GM18520 (cell line): ENCODE measurements around the gene PRR23A.

Experiments used
- ATAC-seq: cut with Tn5 transposase; IDR thresholded peaks from one replicate; pipeline ENCODE4 v1.9.1; 2021; ENCODE audit not compliant: unreplicated experiment

PRR23A gene

DNA sequence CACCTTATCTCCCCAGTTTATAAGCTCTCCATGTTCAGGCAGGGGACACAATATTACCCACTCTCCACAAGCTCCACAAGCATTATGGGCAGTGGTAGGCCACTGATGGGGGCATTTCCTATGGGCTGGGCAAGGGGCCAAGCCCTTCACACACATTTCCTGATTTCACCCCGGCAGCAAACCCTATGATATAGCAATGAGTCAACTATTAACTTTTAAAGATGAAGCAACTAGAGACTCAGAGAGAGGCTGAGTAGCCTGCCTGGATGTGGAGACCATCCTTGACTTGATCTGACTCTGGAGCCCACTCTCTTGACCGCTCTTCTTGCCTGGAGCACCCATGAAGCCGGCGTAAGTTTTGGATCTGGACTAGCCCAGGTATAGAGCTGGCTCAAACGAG, 31.6 kb downstream of the PRR23A start:
- no peak for ATAC-seq

- no peak for ATAC-seq
Measured at GRCh38 chr3:138972941-138973340, 33.1 kb downstream of the PRR23A start.

GRCh38 chr3:138971766-138972320, 34.2 kb downstream of the PRR23A start:
- ATAC-seq = no peak

DNA sequence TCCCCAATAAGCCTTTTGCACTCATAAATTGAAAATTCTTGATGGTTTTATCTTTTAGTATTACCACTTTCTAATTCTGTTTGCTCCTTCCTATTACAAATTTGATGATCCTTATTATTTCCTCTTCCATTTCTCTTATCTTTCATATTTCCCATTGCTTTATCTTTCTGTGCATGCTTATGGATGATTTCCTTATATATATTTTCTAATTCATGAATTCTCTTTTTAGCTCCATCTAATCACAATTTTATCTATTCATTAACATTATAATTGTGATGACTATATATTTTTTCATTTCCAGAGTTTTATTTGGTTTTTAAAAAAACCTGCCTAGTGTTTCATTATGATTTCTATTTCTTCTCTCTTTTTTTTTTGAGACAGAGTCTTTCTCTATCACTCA, 41.1 kb downstream of the PRR23A start:
- no peak for ATAC-seq

GRCh38 chr3:138964264-138964663, 41.8 kb downstream of the PRR23A start:
- no peak for ATAC-seq

DNA sequence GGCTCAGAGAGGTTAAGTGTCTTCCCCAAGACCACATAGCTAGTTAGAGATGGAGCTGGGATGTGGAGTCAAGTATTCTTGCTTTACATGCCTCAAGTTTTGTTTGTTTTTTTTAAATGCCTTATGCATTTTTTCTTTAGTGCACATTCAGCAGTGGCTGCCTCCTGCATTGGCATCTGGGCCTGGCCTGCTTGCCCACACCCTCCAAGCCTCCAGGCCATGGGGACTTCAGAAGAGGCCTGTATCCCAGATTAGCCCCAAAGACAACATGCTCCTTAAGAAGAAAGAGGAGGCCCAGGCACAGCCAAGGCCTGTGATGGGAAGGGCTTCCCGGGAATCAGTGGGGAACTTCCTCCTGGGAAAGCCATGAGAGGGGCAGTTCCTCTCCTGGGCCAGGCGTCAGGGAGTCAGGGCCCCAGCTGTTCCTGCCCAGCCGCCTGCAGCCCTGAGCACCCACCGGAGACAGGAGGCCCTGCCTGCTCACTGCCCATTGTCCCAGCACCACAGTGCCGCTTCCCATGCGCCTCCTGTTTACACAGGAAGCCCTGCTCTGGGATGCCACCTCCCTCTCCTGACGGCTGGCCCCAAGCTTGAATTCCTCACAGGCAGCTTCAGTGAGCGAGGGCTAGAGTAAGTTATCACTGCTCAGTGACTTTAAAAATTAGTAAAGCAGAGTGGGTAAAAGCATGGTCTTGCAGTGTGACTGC, 43.1 kb downstream of the PRR23A start:
- ATAC-seq = no peak

- ATAC-seq = no peak
Measured at GRCh38 chr3:138960417-138960852, 45.6 kb downstream of the PRR23A start.
